ENCODE data around the gene SORCS2.

The SORCS2 gene

DNA sequence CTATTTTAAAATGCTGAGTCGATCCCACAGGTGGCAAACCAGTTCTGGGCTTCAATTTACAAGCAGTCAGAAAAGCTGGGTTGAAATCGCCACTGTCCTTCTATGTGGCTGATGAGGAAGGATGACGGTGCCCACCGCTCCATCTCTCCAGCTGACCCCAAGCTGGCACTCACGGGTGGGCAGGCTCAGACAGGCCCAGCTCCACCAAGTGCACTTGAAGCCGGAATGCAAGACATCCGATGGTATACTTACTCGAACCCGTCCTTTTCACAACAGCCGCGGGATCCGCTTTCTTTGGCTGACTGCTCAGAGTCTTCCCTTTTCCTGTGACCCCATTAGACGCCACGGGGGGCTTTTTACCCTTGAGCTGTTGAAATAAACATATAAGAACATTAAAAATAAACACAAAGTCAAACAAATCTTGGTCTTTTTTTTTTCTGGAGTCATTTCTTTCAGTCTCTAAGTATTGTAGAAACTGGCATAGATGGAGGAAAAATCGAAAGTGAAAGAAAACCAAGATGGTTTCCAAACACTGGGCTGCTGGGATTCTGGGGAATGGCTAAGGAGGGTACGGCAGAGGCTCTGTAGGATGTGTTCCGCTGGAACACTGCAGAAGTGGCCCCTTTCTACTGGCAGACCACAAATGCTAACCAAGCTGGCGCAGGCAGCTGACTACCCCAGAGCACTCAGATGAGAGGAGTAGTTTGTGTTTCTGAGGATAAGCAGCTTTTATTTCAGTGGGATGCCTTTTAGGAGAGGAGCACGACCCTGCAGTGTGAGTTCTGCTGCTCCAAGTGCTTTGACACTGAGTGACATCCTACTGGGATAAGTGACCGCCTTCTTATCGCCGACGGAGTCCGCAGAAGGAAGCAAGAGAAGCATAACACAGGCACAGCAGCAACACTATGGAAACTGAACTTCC, 586.4 kb downstream of the SORCS2 start:
- no peak for DNase-seq

DNA sequence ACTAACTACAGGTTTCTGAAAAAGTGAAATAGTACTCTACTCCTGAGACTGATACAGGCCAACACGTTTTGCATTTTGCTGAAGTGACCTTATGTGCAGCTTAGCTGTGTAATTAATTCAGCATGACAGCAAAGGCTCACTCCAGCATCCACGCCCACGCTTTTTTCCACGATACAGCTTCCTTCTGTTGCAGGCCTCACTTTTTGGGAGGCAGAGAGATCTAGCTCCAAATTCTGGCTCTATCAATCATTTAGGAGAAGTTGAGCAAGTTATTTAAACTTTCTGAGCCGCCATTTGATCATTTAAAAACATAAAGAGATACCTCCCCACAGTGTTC, 587.1 kb downstream of the SORCS2 start:
- no peak for DNase-seq

DNA sequence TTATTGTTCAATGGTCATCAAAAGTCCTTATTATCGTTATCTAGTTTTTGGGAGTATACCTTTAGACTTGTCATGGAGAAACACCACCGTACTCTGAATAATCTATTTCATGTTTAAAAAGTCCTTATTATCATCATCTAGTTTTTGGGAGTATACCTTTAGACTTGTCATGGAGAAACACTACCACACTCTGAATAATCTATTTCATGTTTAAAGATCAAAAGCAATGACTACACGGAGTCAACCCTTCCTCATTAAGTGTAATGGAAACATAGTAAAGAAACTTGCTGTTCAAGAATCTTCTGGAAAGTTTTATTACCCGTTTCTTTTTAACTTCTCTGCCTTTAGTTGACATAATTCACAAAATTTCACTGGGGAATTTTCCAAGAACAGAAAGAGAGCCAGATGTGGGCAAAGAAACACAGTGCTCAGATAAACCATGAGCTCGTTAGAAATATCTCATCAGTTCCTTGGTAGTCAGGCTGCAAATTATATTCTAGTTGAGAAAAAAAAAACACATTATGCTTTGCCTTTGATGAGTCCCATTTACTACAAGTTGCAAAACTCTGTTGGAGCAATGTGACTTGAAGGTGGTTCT, 588.5 kb downstream of the SORCS2 start:
- no peak for DNase-seq

DNA sequence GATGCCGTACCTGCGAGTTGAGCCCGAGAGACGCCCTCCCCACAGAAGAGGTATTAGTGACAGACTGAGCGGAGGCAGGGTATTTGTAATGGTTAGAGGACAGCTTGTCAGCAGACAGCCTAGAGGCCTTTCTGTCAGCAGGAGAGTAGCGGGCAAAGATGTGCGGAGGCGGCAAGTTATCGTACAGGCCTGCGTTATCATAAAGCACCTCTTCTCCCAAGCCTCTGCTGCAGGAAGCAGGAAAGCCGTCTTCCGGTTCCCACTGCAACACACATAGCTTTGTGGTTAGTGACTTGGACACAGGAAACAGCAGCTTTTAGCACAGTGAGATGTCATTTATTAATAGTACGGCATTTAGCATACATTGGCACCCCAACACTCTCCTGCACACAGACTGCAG, 589.0 kb downstream of the SORCS2 start:
- DNase-seq: no peak

DNA sequence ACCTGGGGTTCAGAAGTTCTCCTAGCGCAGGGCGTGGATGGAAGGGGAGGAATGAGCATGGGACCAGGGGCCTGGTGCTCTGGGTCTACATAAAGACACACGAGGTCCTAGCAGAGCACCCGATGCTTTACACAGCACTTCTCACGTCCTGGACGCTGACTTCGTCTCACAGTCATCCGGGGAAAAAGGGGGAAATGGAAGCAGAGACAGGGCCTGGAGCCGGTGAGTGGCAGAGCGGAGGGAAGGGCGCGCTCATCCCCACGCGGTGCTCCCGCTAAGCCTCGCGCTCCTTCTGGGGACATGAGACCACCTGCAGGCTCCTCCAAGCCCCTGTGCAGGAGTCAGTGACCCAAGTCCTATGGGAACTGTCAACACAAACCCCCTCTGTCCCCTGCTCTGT, 589.7 kb downstream of the SORCS2 start:
- no peak for DNase-seq

DNA sequence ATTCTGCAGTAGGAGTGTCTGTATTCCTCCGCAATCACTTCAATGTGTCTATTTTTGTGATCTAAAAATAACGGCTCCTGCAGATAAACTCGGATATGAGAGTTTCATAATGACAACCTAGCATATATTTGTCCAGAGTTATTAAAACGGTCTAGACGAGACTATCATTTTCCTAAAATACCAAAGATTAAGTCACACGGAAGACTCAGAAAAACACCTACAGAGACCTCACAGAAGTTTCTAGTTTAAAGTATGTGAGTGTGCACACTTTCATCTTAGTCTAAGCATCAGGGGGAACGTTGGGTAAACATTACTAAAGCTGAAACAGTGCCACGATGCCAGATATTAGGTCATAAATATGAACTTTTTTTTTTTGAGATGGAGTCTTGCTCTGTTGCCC, 590.4 kb downstream of the SORCS2 start:
- no peak for DNase-seq

DNA sequence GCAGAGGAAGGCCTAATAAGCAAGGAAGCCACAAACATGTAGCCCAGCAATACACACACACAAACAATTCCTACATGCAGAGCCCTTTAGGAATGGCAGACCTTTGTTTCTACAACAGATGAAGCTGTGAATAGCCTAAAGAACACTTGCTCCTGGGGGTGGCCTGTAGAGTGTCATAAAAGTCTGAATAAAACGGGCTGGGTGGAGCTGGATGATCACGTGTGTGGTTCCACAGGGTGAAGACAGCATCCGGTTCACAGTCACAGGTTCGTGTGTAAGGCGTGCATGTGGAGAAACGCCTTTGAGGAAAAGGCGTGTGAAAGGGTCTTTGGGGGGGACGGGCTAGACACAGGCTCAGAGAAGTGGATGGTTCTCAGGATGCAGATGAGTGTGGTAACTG, 591.2 kb downstream of the SORCS2 start:
- DNase-seq: no peak

DNA sequence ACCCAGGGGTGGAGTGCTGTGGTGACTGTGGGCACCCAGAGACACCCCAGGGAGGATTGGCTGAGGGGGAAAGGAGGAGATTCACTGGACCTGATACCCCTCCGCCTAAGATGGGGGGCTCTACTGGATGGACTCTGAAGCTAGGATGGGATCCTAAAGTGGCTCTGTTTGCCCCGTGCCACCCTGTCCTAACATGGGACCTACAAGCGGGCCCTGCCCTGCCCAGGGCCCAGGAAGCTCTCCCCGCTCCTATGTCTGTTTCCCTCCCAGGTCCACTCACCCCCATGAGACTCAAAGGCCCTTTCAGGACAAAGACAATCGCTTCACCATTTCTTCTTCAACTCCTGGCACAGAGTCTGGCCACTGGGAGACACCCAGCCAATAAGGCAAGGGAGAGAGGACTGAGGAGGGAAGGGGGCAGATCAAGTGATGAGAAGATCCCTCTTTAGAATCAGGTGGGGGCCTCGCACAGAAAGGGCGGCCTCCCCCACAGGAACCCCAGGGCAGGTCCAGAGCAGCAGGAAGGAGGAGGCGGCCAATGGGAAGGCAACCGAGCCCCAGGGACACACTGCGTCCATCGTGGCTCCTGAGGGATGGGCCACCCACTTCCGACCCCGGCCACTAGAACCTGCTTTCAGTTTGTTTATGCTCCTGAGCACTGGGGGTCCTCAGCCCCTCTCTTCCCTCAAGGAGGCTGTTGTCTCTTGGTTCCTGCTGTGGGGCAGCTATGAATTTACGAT, 592.0 kb downstream of the SORCS2 start:
- DNase-seq: no peak

DNA sequence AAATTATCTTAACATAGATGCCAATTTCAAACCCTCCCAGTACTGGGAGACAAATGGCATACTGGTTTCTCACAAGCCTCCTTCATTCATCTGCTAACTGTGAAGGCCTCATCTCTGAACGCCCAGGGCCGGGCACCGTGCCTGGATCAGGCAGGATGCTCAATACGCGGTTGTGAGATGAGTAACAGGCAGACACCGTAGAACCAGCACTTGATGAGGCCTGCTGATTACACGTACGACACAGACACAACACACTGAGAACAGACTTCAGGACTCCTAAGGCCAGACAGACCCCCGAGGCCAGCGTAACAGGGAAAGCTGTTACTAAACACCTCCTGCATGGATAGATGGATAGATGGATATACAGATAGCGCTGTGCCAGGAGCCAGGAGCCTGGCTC, 592.7 kb downstream of the SORCS2 start:
- no peak for DNase-seq

DNA sequence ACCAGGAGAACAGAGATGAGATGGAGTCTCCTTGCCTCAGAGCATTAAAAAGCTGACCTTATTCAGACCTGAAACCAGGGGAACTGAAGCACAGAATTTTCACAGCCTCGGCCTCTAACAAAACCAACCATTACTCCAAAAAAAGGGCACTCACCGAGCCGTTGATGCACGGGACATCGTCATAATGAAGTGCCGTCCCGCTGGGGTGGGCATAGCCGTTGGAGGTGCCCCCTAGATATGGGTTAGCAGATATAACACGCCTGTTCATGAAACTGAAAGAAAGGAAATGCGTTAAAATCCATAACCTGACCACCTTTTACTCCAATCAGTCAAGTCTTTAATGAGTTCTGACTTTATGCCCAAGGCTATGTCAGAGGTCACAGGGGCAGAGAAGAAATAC, 593.7 kb downstream of the SORCS2 start:
- no peak for DNase-seq

DNA sequence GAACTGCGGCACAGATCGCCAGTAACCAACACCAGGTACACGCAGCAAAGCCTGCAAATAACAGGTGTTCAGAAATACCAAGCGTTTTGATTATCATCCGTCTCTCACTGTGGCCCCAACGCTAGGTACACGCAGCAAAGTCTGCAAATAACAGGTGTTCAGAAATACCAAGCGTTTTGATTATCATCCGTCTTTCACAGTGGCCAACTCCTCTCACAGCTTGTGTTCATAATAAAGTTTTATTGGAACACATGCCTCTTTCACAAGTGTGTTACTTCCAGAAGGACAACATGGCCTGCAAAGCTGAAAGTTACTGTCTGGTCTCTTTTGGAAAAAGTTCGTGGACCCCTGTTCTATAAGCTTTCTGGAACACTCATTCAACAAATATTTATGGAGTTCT, 594.2 kb downstream of the SORCS2 start:
- DNase-seq: no peak

DNA sequence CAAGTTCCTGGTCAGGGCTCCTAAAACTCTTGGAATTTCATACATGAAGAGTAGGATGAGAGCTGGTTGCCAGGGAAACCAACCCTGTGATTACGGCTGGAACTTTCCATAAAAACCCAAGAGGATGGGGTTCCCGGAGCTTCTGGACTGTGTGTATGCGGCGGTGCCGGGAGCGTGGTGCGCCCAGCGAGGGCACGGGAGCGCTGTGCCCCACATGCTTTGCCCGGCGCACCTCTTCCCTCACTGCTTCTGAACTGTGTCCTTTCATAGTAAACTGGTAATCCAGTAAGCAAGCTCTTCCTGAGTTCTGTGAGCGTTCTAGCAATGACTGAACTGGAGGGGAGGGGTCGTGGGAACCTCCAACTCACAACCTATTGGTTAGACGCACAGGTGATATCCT, 594.7 kb downstream of the SORCS2 start:
- DNase-seq: no peak

DNA sequence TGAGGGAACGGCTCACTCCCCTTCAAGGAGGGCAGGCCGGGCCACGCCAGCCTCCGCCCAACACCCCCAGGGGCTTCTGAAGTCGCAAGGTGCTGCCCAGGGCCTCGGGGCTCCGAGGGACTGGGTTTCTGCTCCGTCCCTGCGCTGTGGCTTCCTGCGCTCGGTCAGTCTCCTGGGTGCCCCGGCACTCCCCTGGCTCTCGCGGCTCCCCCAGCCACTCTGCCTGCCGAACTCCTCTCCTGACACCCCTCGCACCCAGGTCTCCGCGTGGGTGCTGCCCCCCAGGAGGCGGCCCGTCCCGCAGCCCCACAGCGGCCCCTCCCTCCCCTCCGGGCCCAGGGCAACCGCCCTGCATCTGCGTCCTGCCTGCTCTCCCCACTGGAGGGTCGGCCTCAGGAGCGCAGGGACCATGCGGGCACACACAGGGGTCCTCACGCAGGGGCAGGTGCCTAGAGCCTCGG, 595.4 kb downstream of the SORCS2 start:
- DNase-seq: no peak

DNA sequence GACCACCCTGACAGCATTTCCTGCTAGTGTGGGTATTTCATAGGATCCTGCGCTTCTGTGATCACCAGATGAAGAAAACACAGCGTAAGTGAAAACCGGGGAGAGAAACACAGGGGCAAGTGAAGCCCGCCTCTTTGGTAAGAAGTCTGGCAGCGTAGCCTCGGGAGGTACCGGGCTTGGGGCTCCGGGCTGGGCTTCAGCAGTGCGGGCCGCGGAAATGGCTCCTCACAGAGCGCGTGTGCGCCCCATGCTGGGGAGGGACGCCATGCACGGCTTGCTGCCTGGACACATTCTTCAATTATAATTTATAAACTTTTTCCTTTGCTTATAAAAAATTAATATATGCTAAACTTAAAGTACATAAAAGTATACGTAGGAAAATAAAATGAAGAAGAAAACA, 595.9 kb downstream of the SORCS2 start:
- no peak for DNase-seq

DNA sequence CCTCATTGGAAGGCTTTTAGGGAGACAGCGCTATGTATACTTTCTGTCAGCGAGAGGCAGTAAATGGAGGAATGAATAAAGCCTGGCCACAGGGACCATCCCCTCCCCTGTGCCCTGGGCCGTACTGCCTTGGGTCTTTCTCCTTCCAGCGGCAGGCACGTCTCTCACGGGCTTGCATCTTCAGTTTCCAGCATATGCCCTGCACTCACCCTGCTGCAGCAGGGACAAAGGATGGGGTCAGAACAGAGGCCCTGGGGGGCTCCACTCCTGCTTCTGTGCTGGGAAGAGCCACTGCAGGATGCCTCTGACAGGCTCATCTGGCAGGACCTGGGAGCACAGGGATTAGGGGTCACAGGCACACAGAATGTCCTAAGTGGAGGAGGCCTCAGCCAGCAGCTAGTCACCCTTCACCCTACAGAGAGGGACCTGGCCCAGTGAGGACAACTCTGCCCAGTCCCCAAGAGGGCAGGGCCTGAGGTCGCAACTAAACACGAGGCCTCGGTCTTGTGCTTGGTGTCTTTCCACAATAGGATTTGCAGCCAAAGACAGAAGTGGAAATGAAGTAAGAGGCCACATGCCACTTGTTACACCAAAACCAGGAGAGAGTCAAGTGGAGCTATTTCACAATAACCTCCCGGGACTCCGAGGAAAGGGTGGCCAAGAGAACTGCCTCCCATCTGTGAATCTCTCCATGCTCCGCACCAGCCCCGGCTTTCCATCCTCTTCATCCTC, 596.5 kb downstream of the SORCS2 start:
- no peak for DNase-seq

DNA sequence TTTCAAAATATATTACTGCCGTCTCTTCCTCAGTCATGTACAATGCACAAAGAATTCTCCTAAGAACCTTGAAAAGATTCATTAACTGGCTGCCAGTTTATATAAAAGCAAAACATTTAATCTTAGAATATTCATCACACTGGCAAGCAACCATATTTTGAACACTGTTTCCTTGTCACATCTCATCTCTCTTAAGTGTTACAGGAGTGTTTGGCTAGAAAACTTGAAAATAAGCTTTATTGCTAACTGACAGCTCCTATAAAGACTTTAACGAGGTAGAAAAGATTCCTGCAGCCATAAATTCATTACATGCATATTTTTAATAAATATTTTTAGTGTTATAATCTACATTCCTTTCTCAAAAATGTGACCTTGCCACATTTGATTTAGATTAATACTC, 597.7 kb downstream of the SORCS2 start:
- no peak for DNase-seq

DNA sequence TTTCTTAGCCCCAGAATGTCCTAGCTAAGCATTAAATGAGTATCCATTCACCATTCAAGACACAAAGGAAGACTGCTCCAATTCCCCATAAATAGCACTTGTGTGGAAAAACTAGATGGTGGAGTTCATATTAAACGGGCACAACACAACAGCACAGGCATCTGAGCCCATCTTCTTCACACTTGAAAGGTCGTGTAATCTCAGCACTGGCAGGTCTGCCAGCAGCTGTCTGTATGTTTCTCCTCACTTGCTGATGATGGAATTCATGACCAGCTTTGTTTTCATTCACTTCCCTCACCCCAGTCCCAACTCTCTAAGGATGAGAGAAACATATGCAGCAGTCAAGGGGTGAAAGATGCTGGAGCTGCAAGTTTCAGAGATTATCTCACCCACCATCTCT, 598.7 kb downstream of the SORCS2 start:
- no peak for DNase-seq

All from activated CD4-positive, alpha-beta T cell treated with anti-CD3 and anti-CD28 coated beads for 4 hours (primary cell).